GM18505 (cell line): ENCODE measurements around the gene CCM2L.
"Not testable (repeated sequence)": the region's sequence is repeated elsewhere in the genome, so short reads cannot be mapped to it uniquely, and the experiment has no call there.

Source experiments
- ATAC-seq: cut with Tn5 transposase; IDR thresholded peaks from one replicate; pipeline ENCODE4 v1.9.1; 2021; ENCODE audit not compliant: unreplicated experiment
- POLR2A ChIP-seq: IDR thresholded peaks from 4 replicates; pipeline ENCODE4 v1.6.1; 2011; ENCODE audit warnings: borderline replicate concordance; ENCODE audit not compliant: insufficient read depth, insufficient read length; ENCODE audit errors: extremely low read depth

CCM2L gene

DNA sequence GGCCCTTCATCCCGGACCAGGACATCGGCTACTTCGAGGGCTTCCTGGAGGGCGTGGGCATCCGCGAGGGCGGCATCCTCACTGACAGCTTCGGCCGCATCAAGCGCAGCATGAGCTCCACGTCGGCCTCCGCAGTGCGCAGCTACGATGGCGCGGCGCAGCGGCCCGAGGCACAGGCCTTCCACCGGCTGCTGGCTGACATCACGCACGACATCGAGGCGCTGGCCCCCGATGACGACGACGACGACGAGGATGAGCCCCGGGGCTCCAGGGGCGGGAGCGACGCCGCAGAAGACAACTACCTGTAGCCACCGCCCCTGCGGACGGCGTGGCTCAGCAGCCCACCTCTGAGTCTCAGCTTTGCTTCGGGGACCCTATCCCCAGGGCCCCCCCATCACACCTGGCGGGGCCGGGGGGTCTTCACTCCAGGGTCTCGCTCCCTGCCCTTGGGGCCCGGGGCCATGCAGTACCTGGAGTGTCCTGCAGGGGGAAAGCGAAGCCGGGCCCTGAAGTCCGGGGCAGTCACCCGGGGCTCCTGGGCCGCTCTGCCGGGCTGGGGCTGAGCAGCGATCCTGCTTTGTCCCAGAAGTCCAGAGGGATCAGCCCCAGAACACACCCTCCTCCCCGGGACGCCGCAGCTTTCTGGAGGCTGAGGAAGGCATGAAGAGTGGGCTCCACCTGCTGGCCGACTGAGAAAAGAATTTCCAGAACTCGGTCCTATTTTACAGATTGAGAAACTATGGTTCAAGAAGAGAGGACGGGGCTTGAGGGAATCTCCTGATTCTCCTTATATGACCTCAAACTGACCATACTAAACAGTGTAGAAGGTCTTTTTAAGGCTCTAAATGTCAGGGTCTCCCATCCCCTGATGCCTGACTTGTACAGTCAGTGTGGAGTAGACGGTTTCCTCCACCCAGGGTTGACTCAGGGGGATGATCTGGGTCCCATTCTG lies 21.0 kb downstream of the CCM2L start:
- TF ChIP-seq POLR2A = no peak
- ATAC-seq = no peak

DNA sequence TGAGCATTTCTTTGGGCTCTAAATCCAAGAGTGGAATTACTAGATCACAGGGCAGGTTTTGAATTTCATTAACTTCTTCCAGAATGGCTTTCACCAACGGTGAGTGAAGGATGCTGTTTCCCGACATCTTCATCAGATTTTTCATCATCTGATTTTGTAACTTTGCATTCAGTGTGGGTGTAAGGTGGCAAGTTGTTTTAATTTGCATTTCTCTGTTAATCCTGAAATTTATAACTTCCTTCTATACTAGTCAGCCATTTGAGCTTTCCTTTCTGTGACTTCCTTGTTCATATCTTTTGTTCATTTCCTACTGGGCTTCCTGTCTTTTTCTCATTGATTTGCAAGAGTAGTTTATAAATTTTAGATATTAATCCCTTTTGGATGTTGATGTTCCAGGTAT lies 23.1 kb downstream of the CCM2L start:
- no peak for TF ChIP-seq POLR2A
- no peak for ATAC-seq

DNA sequence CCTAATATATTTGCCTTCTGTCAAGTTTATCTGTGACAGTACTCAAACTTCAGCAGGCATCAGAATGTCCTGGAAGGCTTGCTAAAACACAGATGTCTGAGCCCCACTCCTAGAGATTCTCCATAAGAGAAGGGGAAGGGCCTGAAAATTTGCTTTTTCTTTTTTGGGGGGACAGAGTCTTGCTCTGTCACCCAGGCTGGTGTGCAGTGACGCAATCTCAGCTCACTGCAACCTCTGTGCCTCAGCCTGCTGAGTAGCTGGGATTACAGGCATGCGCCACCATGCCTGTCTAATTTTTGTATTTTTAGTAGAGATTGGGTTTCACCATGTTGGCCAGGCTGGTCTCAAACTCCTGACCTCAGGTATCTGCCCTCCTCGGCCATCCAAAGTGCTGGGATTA lies 23.5 kb downstream of the CCM2L start:
- not testable (repeated sequence) for ATAC-seq

DNA sequence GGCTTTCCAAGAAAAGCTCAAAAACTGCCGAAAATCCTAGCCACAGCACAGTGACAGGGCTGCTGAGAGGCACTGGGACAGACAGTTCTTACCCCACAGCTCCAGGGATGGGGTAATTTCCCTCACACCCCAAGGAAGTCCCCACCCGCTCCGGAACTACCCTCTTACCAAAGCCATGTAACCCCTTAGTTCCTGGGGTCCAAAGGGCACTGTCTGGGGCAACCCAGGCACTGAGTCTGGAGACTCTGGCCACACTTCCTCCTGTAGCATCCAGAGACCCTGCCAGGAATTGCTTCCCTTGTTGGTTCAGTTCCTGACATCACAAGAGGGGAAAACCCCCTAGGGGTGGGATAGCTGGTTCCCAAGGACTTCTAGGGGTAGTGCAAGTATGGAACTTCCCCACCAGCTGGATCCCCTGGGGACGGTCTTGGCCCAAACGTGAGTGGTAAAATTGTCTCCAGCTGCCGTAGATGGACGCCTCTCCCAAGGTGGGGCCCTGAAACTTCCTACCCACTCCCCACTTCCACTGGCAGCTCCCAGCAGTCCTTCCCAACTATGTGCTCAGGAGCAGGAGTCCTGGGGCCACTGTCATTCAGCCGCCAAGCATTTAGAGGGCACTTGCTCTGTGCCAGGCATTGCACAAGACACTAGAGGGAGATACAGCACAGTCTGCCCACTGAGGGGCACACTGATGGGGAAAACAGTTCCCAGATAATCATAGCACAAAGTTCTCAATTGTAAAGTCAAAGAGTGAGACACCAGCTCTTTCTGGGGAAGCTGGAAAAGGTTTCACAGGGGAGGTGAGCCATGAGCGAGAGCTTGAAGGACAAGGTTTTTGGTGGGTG lies 24.6 kb downstream of the CCM2L start:
- no peak for TF ChIP-seq POLR2A
- ATAC-seq = no peak

DNA sequence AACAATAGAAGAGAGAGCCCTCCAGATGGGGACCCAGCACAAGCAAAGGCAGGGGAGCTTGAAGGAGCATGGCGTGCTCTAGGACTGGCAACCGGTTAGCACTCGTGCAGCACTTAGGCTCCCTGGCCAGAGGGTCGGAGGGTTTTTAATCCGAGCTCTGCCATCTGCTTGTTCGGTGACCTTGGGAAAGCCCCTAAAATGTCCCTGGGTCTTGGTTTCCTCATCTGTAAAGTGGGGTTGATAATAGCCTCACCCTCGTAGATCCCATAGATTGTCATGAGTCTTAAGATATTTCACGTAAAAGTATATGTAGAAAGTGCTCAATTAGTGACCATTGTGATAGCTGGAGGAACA lies 25.2 kb downstream of the CCM2L start:
- ATAC-seq = no peak

DNA sequence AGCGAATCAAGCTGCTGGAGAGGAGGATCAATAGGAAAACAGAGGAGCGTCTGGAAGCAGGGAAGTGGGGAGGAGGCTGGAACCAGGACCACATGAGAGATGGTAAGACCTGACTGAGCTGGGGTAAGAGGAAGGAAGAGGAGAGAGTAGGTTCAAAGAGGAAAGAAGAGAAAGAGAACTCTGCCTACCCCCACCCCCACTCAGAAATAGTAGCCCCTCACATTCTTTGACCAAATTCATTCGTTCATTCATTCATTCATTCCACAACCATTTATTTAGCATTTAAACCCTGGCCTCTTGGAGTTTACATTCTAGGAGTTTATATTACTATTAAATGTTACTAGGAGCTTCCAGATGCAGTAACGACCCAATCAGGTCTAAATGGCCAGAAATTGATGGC lies 26.0 kb downstream of the CCM2L start:
- TF ChIP-seq POLR2A = no peak
- no peak for ATAC-seq

More for the DNA sequence above, 25.2 kb downstream of the CCM2L start:
- TF ChIP-seq POLR2A = no peak

DNA sequence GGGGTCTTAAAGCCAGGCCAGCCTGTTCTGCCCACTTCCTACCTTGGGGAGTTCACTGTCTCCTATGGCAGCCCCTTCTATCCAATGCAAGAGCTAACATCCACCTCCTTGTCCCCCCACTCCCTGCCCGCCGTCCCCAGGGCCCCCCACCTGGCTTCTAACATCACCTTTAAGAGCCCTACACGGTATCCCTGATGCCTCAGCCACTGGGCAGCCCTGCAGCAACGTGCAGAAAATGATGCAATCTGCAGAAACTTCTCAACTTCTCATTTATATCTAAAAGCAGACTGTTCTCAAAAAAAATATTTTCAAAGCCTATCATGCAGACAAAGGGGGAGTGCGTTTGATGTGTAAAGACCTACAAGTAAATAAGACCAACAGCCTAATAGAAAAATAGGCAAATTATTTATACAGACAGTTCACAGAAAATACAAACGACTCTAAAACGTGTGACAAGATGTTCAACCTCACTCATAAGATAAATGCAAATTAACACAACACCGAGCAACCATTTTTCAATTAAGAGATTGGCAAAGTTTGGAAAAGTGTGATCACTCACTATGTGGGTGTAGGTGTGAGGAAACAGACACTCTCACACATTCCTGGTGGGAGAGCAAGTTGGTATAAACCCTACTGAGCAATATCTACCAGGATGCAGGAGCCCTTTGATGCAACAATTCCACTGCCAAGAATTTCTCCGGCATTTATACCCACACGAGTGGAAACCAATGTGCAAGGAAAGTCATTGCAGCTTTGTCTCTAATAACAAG lies 26.7 kb downstream of the CCM2L start:
- no peak for ATAC-seq
- no peak for TF ChIP-seq POLR2A

DNA sequence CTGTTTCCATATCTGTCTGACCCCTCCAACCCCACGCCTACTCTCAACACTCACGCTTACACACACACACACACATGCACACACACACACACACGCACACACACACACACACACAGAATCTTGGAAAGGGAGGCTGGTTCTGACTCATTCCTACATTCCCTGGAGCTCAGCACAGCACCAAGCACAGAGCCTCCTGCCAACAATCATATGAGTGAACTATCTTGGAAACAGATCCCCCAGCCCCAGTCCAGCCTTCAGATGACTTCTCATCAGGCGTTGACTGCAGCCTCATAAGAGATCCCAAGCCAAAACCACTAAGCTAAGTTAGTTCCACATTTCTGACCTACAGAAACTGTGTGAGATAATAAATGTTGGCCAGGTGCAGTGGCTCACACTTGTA lies 27.7 kb downstream of the CCM2L start:
- no peak for TF ChIP-seq POLR2A
- ATAC-seq = no peak

DNA sequence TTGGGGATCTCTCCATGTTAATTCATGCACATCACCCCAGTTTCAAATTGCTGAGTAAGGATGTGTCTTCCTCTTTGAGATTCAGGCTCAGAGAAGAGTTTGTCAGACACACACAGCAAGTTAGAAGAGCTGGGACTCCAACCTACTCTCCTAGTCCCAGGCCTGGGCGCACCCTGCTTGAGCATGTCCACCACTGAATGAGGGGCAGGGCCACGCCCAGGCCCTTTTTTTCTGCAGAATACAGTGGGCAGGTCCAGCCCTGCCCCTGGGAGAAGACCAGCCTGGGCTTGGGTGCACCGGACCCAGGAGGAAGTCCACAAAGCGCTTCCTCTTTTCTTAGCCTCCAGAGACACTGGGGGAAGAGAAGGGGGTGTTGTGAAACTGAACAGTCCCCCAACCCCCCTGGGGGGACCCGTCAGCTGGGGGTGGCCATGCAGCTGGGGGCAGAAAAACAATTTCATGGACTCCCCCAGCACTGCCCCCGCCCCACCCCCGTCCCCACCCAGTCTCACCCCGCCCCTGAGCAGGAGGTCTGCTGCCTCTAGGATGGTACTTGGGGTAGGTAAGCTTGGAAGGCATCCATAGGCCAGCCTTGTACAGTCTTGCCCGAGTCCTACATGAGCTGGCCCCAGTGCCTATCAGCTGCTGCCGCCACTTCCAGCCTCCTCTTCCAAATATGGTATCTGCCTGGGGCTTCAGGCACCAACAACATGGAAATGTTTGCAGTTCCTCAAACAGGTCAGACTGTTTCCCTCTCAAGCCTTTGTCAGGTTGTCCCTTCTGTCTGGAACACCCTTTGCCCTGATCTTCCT lies 30.1 kb downstream of the CCM2L start:
- no peak for TF ChIP-seq POLR2A
- peak; percentile 72 for ATAC-seq

DNA sequence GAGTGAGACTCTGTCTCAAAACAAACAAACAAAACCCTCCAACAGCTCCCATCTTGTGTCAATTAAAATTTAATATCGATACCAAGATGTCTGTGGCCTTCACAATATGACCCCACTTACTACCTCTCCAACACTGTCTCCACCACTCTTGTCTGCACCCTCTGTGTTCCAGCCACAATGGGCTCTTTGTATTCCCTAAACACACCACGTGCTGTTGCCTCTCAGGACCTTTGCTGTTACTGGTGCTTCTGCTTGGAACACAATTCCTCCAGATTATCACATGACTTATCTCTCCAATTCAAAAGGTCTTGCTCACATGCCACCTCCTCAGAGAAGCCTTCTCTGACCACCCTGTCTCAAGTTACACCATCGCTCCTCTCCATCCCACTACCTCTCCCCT lies 35.8 kb downstream of the CCM2L start:
- no peak for TF ChIP-seq POLR2A
- ATAC-seq = no peak

DNA sequence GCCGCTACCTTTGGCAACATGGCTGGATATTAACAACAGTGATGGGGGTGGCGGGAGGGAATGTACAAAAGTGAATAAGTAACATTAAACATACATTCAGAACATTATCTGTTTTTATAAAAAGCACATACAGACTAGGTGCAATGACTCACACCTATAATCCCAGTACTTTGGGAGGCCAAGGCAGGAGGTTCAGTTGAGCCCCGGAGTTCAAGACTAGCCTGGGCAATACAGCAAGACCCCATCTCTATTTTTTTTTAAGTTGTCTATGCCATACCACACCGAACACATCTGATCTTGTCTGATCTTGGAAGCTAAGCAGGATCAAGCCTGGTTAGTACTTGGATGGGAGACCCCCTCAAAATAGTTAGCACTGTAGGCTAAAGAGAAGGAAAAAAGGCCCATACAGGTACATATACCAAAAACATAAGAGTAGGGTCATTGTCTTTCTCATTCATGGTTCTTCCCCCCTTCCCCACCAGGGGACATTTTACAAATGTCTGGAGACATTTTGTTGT lies 40.1 kb downstream of the CCM2L start:
- no peak for TF ChIP-seq POLR2A
- no peak for ATAC-seq

DNA sequence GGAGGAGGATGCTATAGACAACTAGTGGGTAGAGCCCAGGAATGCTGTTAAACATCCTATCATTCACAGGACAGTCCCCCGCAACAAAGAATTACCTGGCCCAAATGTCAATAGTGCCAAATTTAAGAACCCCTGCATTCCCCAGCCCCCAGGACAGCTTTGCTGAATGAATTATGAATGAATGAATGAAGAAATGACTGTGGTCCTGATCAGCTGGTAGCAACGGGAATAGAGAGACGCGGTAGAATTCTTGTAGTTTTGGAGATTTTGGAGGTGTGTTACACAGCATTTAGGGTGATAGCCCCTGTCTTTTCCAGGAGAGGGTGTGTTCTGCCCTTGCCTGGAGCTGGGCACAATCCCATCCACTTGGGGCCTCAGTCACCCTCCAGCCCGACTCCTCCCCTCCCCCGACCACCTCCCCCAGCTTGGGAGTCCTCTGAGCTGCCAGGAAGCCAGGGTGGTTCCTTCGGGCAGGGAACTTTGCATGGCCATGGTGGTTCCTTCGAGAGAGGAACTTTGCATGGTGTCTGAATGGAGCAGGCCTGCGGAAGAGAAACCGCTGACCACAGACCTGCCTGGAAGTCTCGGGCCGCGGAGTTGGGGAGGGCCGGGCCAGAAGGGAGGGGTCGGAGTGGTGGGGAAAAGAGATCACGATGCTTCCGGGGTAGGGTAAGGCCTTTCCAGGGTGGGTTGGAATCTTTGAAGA lies 40.8 kb downstream of the CCM2L start:
- TF ChIP-seq POLR2A = no peak
- no peak for ATAC-seq
